ENCODE data around the gene TEKT5. TPM values are rescaled to one million over a fixed set of nuclear protein-coding genes. Genes with fewer than 3 reads are reported as not detected.

The TEKT5 gene
- polyA plus RNA-seq, 3 donors = 0.16 TPM; not detected in 2

DNA sequence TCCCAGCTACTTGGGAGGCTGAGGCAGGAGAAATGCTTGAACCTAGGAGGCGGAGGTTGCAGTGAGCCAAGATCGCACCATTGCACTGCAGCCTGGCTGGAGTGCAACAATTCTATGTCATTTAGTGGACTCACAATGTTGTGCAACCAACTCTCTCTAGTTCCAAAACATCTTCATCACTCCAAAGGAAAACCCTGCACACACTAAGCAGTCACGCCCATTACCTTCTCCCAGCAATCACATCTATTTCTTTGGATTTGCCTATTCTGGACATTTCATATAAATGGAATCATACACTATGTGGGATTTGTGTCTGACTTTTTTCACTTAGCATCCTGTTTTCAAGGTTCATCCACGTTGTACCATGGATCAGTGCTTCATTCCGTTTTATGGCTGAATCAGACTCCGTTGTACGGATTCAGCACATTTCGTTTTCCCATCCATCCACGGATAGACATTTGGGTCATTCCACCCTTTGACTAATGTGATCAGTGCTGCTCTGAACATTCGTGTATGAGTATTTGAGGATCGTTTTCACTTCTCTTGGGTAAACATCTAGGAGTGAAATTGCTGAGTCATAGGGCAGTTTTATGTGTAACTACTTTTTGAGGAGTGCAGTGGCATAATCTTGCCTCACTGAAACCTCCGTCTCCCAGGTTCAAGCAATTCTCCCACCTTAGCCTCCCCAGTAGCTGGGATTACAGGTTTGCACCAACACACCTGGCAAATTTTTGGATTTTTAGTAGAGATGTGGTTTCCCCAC lies 69.0 kb downstream of the TEKT5 start:
- Histone ChIP-seq H3K4me2 (replicated peaks; ENCODE audit: extremely low read depth, low read length, poor library complexity, severe bottlenecking) (peak overlapping the region; percentile 24), H3K4me1 (ENCODE audit: control insufficient read depth in 1 of 2, insufficient read depth in 2 of 2, low read length in 2 of 2) (peaks cover 54 to 68% of the 10 kb centered on the region in 2 donors), H3K27ac (ENCODE audit: low read depth in 1 of 2, low read length in 2 of 2) (peak overlapping the region in 1 of 2 donors; percentile 58), H3K4me3 (replicated peaks in 1 of 3; ENCODE audit: low read depth in 2 of 3, low read length in 3 of 3) (no peak overlapping the region), H3K27me3 (ENCODE audit: control insufficient read depth in 2 of 2, insufficient read depth in 2 of 2, low read length in 2 of 2) (no peaks in the 10 kb centered on the region), H3K9me3 (replicated peaks in 1 of 2; ENCODE audit: control insufficient read depth in 1 of 2, insufficient read depth in 1 of 2, low read length in 2 of 2) (no peaks in the 10 kb centered on the region), H2AFZ (ENCODE audit: insufficient read depth, low read depth, low read length, poor library complexity, severe bottlenecking) (no peak overlapping the region), H3K36me3 (replicated peaks in 1 of 2; ENCODE audit: control insufficient read depth in 1 of 2, insufficient read depth in 2 of 2, low read length in 2 of 2) (no peaks in the 10 kb centered on the region), H4K20me1 (ENCODE audit: insufficient read depth, low read length) (no peaks in the 10 kb centered on the region), H3K9ac (ENCODE audit: insufficient read depth, low read length, poor library complexity, severe bottlenecking) (no peak overlapping the region), H3K79me2 (ENCODE audit: insufficient read depth, low read length) (no peaks in the 10 kb centered on the region)
- DNase-seq = peak; percentile 55 to 83 (median 82)
- intact Hi-C loops (cut with micrococcal nuclease) = loop anchor here in 1 of 2 donors (10.0 kb wide), 1 partner anchor 239 kb away; no protein-coding TSS in a partner anchor
- H3K4me1 Mint-ChIP-seq = peaks cover 53% of the 10 kb centered on the region
- H3K36me3 Mint-ChIP-seq = no peaks in the 10 kb centered on the region
- H3K9me3 Mint-ChIP-seq = peaks cover 0 to 6% (median 0%) of the 10 kb centered on the region in 7 donors
- H3K27me3 Mint-ChIP-seq (ENCODE audit: low read depth in 3 of 3) = peaks cover 0 to 2% (median 0%) of the 10 kb centered on the region in 3 donors
- TF ChIP-seq CTCF (IDR thresholded peaks at IDR 0.05) = no peak
- no peak overlapping the region for H3K4me3 Mint-ChIP-seq
- peak overlapping the region; percentile 33 to 87 (median 75) for H3K27ac Mint-ChIP-seq
- 80% methylated on average over 7 of the region's 12 CpGs for WGBS (ENCODE audit: insufficient coverage)

DNA sequence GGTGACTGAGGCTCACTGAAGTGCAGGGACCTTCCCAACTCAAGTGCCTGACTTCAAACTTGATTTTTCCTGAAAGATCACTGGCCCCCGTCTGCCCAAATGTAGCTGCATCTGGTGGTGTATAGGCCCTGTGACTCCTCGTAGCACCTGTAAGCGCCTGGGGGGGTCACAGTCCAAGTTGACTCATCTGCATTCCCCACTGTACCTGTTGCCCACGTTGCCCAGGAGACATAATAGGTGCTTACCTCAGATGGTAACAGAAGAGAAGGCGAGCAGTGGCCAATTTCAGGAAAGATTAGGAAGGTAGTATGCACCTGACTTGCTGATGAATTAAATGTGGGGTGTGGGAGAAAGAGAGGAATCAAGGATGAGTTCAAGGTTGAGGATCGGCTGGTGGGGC lies 70.2 kb downstream of the TEKT5 start:
- Mint-ChIP-seq H3K4me1 (peaks cover 50% of the 10 kb centered on the region), H3K9me3 (peaks cover 0 to 6% (median 0%) of the 10 kb centered on the region in 7 donors), H3K36me3 (no peaks in the 10 kb centered on the region), H3K27me3 (ENCODE audit: low read depth in 3 of 3) (peaks cover 2% of the 10 kb centered on the region in 3 donors), H3K27ac (peak overlapping the region in 1 of 7 donors; percentile 34), H3K4me3 (no peak overlapping the region)
- DNase-seq = no peak
- H3K4me1 ChIP-seq (ENCODE audit: control insufficient read depth in 1 of 2, insufficient read depth in 2 of 2, low read length in 2 of 2) = peaks cover 51 to 65% of the 10 kb centered on the region in 2 donors
- no peak overlapping the region for H3K4me2 ChIP-seq (replicated peaks; ENCODE audit: extremely low read depth, low read length, poor library complexity, severe bottlenecking)
- no peaks in the 10 kb centered on the region for H3K27me3 ChIP-seq (ENCODE audit: control insufficient read depth in 2 of 2, insufficient read depth in 2 of 2, low read length in 2 of 2)
- H3K27ac ChIP-seq (ENCODE audit: low read depth in 1 of 2, low read length in 2 of 2) = no peak overlapping the region
- no peak overlapping the region for H2AFZ ChIP-seq (ENCODE audit: insufficient read depth, low read depth, low read length, poor library complexity, severe bottlenecking)
- WGBS (ENCODE audit: insufficient coverage) = 100% methylated on average over 4 of the region's 6 CpGs
- no peaks in the 10 kb centered on the region for H4K20me1 ChIP-seq (ENCODE audit: insufficient read depth, low read length)
- TF ChIP-seq CTCF (IDR thresholded peaks at IDR 0.05) = no peak
- intact Hi-C loops (cut with micrococcal nuclease) = loop anchor here in 1 of 2 donors (10.0 kb wide), 1 partner anchor 240 kb away; no protein-coding TSS in a partner anchor
- no peaks in the 10 kb centered on the region for H3K79me2 ChIP-seq (ENCODE audit: insufficient read depth, low read length)
- H3K4me3 ChIP-seq (replicated peaks in 1 of 3; ENCODE audit: low read depth in 2 of 3, low read length in 3 of 3) = no peak overlapping the region
- H3K36me3 ChIP-seq (replicated peaks in 1 of 2; ENCODE audit: control insufficient read depth in 1 of 2, insufficient read depth in 2 of 2, low read length in 2 of 2) = no peaks in the 10 kb centered on the region
- no peaks in the 10 kb centered on the region for H3K9me3 ChIP-seq (replicated peaks in 1 of 2; ENCODE audit: control insufficient read depth in 1 of 2, insufficient read depth in 1 of 2, low read length in 2 of 2)
- no peak overlapping the region for H3K9ac ChIP-seq (ENCODE audit: insufficient read depth, low read length, poor library complexity, severe bottlenecking)
